Measurements from ENCODE around the gene IGSF21. TPM values are rescaled to one million over a fixed set of nuclear protein-coding genes. Genes with fewer than 3 reads are reported as not detected.

IGSF21 gene
- total RNA-seq, 1 donor from 2014 or later = 2.4 TPM

DNA sequence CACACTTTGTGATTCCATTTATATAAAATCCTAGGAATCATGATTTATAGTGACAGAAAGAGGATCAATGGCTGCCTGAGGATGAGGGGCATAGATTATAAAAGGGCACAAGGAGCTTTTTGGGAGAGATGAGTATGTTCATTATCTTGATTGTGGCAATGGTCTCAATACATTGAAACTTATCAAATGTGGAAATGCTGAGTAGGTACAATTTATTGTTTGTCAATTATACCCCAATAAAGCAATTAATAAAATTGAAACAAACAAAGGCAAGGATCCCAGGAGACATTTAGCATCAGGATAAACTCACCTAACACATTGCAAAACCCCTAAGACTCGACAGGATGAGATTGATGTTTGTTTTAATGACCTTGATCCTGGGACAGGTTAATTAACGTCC lies 220.1 kb downstream of the IGSF21 start:
- no peaks in the 10 kb centered on the region for H3K27me3 ChIP-seq
- no peaks in the 10 kb centered on the region for H3K9me3 ChIP-seq
- DNase-seq (ENCODE audit: low spot score in 2 of 2) = no peak
- H3K4me3 ChIP-seq = no peak overlapping the region
- H3K4me1 ChIP-seq = no peaks in the 10 kb centered on the region
- no peak for TF ChIP-seq CTCF (IDR thresholded peaks at IDR 0.05)
- no peaks in the 10 kb centered on the region for H3K36me3 ChIP-seq
- intact Hi-C loops (cut with DNase I) = no loop called here
- H3K27ac ChIP-seq = no peak overlapping the region

DNA sequence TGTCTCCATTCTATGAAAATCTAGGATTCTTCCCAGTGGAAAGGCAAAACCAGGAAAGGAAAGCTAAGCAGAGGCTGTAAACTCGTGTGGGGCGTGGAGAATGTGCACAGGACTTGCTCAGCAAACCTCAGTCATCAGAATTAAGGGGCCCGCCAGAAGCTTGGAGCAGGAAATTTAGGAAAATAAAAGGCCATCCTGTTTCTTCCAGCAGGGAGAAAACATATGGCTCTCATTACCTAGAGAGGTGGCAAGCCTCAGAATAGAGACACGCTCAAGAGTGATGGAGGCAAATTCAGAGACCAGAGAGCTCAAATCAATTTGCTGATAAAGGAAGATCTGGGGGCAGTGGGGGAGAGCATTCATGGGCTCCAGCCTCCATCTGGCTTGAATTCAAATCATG lies 221.2 kb downstream of the IGSF21 start:
- Histone ChIP-seq H3K36me3 (no peaks in the 10 kb centered on the region), H3K4me1 (no peaks in the 10 kb centered on the region), H3K27me3 (no peaks in the 10 kb centered on the region), H3K27ac (no peak overlapping the region), H3K9me3 (no peaks in the 10 kb centered on the region), H3K4me3 (no peak overlapping the region)
- no peak for DNase-seq (ENCODE audit: low spot score in 2 of 2)
- intact Hi-C loops (cut with DNase I) = no loop called here
- no peak for TF ChIP-seq CTCF (IDR thresholded peaks at IDR 0.05)

GRCh38 chr1:18329469-18330253 lies 222.1 kb downstream of the IGSF21 start:
- Histone ChIP-seq H3K9me3 (no peaks in the 10 kb centered on the region), H3K36me3 (no peaks in the 10 kb centered on the region), H3K4me1 (no peaks in the 10 kb centered on the region), H3K4me3 (no peak overlapping the region), H3K27ac (no peak overlapping the region), H3K27me3 (no peaks in the 10 kb centered on the region)
- intact Hi-C loops (cut with DNase I) = no loop called here
- TF ChIP-seq CTCF (IDR thresholded peaks at IDR 0.05) = no peak
- no peak for DNase-seq (ENCODE audit: low spot score in 2 of 2)

DNA sequence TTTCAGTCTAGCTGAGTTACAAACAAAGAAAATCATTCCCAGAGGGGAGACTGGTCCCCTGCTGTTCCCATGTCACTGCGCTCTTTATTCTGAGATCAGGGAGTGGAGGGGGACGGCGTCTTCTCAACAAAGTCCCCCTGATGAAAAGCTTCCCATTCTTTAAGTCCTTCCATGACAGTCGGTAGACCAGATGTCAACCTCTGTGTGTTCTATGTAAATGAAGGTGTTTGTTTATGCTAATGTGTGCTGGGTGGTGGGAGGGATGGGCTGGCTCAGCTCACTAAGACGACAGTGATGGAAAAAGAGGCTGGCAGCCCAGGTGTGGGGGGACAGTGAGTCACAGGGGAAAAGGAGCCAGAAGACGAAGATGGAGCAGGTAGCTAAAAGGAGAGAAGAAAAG lies 225.0 kb downstream of the IGSF21 start:
- Histone ChIP-seq H3K9me3 (no peaks in the 10 kb centered on the region), H3K4me1 (no peaks in the 10 kb centered on the region), H3K27ac (no peak overlapping the region), H3K27me3 (no peaks in the 10 kb centered on the region), H3K4me3 (no peak overlapping the region), H3K36me3 (no peaks in the 10 kb centered on the region)
- no peak for DNase-seq (ENCODE audit: low spot score in 2 of 2)
- no peak for TF ChIP-seq CTCF (IDR thresholded peaks at IDR 0.05)
- intact Hi-C loops (cut with DNase I) = no loop called here

- intact Hi-C loops (cut with DNase I) = no loop called here
- Histone ChIP-seq H3K27me3 (no peaks in the 10 kb centered on the region), H3K36me3 (no peaks in the 10 kb centered on the region), H3K27ac (no peak overlapping the region), H3K9me3 (no peaks in the 10 kb centered on the region), H3K4me1 (no peaks in the 10 kb centered on the region), H3K4me3 (no peak overlapping the region)
- no peak for DNase-seq (ENCODE audit: low spot score in 2 of 2)
- TF ChIP-seq CTCF (IDR thresholded peaks at IDR 0.05) = no peak
These were observed 225.6 kb downstream of the IGSF21 start for GRCh38 chr1:18333220-18333619.
